Nephron (organoid): ENCODE data around the gene TBCD.

ENCODE experiments used
- H3K27ac Mint-ChIP-seq, 3 experiments: 2 replicates each; pipeline ENCODE4 v1.8.0; 2020; ENCODE audit warnings: mixed read lengths in 3 of 3, mild to moderate bottlenecking in 2 of 3, moderate library complexity in 1 of 3
- H3K27me3 Mint-ChIP-seq: 2 replicates; pipeline ENCODE4 v1.8.0; 2021; ENCODE audit warnings: low read depth, mild to moderate bottlenecking, moderate library complexity, mixed read lengths
- H3K36me3 Mint-ChIP-seq: 2 replicates; pipeline ENCODE4 v1.8.0; 2020; ENCODE audit warnings: low read depth, mixed read lengths
- H3K4me1 Mint-ChIP-seq: 2 replicates; pipeline ENCODE4 v1.8.0; 2020; ENCODE audit warnings: mixed read lengths
- H3K4me3 Mint-ChIP-seq, 3 experiments: 2 replicates each; pipeline ENCODE4 v1.8.0; 2020; ENCODE audit warnings: mild to moderate bottlenecking in 3 of 3, mixed read lengths in 3 of 3, moderate library complexity in 2 of 3
- H3K9me3 Mint-ChIP-seq: 2 replicates; pipeline ENCODE4 v1.8.0; 2020; ENCODE audit warnings: mixed read lengths
- CTCF ChIP-seq, 3 experiments: fragments of 200-600 bp; sonication (generic); IDR thresholded peaks; one replicate each; pipeline ENCODE4 v1.5.0; 2021; ENCODE audit warnings: antibody characterized with exemption in 3 of 3; ENCODE audit not compliant: unreplicated experiment in 3 of 3

Gene TBCD

GRCh38 chr17:82841921-82842596, 90.2 kb downstream of the TBCD start:
- H3K4me1 Mint-ChIP-seq = peaks cover 24% of the 10 kb centered on the region
- H3K4me3 Mint-ChIP-seq = no peak overlapping the region

GRCh38 chr17:82843904-82844680, 92.2 kb downstream of the TBCD start:
- TF ChIP-seq CTCF (IDR thresholded peaks at IDR 0.05; ENCODE audit: unreplicated experiment in 3 of 3) = no peak
- peaks cover 4% of the 10 kb centered on the region for H3K27me3 Mint-ChIP-seq
- H3K27ac Mint-ChIP-seq = peak overlapping the region; percentile 35 to 73 (median 57)
- peaks cover 16% of the 10 kb centered on the region for H3K4me1 Mint-ChIP-seq
- H3K36me3 Mint-ChIP-seq = peaks cover 1% of the 10 kb centered on the region
- H3K4me3 Mint-ChIP-seq = no peak overlapping the region
- no peaks in the 10 kb centered on the region for H3K9me3 Mint-ChIP-seq

More at GRCh38 chr17:82841921-82842596, 90.2 kb downstream of the TBCD start:
- no peak for TF ChIP-seq CTCF (IDR thresholded peaks at IDR 0.05; ENCODE audit: unreplicated experiment in 3 of 3)
- no peaks in the 10 kb centered on the region for H3K9me3 Mint-ChIP-seq
- H3K27me3 Mint-ChIP-seq = no peaks in the 10 kb centered on the region
- no peaks in the 10 kb centered on the region for H3K36me3 Mint-ChIP-seq
- peak overlapping the region in 1 of 3 experiments; percentile 80 for H3K27ac Mint-ChIP-seq

DNA sequence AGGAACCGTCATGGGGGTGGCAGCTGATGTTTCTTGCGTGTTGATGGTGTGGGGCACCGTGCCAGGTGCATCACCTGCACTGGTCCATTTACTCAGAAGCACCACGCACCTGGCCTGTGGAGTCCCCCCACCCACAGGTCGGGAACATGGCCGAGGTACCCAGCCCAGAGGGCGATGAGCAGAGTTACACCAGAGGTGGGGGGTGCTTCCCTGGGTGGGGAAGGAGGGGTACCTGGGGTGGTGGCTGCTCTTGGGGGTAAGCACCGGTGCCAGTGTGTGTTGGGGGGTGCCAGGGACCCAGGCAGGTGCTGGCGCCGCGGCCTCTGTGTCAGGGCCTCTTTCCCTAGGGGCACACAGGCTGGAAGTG, 92.9 kb downstream of the TBCD start:
- peaks cover 21% of the 10 kb centered on the region for H3K4me1 Mint-ChIP-seq
- no peaks in the 10 kb centered on the region for H3K9me3 Mint-ChIP-seq
- peaks cover 4% of the 10 kb centered on the region for H3K27me3 Mint-ChIP-seq
- H3K27ac Mint-ChIP-seq = peak overlapping the region in 2 of 3 experiments; percentile 35 to 48
- H3K36me3 Mint-ChIP-seq = peaks cover 6% of the 10 kb centered on the region
- no peak for TF ChIP-seq CTCF (IDR thresholded peaks at IDR 0.05; ENCODE audit: unreplicated experiment in 3 of 3)
- H3K4me3 Mint-ChIP-seq = no peak overlapping the region

- Mint-ChIP-seq H3K27ac (peak overlapping the region; percentile 35 to 71 (median 47)), H3K4me1 (peaks cover 21% of the 10 kb centered on the region), H3K4me3 (peak overlapping the region; percentile 49 to 51 (median 49)), H3K27me3 (peaks cover 4% of the 10 kb centered on the region), H3K36me3 (peaks cover 6% of the 10 kb centered on the region), H3K9me3 (no peaks in the 10 kb centered on the region)
- TF ChIP-seq CTCF (IDR thresholded peaks at IDR 0.05; ENCODE audit: unreplicated experiment in 3 of 3) = no peak
Measured at GRCh38 chr17:82845163-82845807, 93.4 kb downstream of the TBCD start.

GRCh38 chr17:82846061-82846691, 94.3 kb downstream of the TBCD start:
- peaks cover 4% of the 10 kb centered on the region for H3K27me3 Mint-ChIP-seq
- H3K27ac Mint-ChIP-seq = peak overlapping the region; percentile 4 to 90 (median 35)

More at GRCh38 chr17:82846061-82846691, 94.3 kb downstream of the TBCD start:
- TF ChIP-seq CTCF (IDR thresholded peaks at IDR 0.05; ENCODE audit: unreplicated experiment in 3 of 3) = no peak
- peak overlapping the region in 2 of 3 experiments; percentile 14 to 25 for H3K4me3 Mint-ChIP-seq
- peaks cover 21% of the 10 kb centered on the region for H3K4me1 Mint-ChIP-seq
- no peaks in the 10 kb centered on the region for H3K9me3 Mint-ChIP-seq
- H3K36me3 Mint-ChIP-seq = peaks cover 6% of the 10 kb centered on the region
